Esophagus muscularis mucosa (tissue), 4 donors: ENCODE data around the gene MTCL1. TPM values are rescaled to one million over a fixed set of nuclear protein-coding genes. Genes with fewer than 3 reads are reported as not detected.

Experiments
- DNase-seq: peaks from one replicate; pipeline ENCODE4 v3.0.0-alpha.2; 2017; ENCODE audit errors: extremely low spot score
- H3K27ac ChIP-seq, 4 donors: fragments of 200-600 bp; sonication (generic); replicated peaks in 1 of 4; 1 replicate in 3 of 4; 2 replicates in 1 of 4; pipeline ENCODE4 v1.5.1; 2016 to 2019; ENCODE audit warnings: mild to moderate bottlenecking in 1 of 4
- H3K27me3 ChIP-seq, 4 donors: fragments of 200-600 bp; sonication (generic); one replicate each; pipeline versions ENCODE4 v1.5.1 to v1.6.0; 2016 to 2019
- H3K36me3 ChIP-seq, 4 donors: fragments of 200-600 bp; sonication (generic); one replicate each; pipeline ENCODE4 v1.5.1; 2016 to 2019
- H3K4me1 ChIP-seq, 4 donors: fragments of 200-600 bp; sonication (generic); one replicate each; pipeline ENCODE4 v1.5.1; 2016 to 2019
- H3K4me3 ChIP-seq, 4 donors: fragments of 200-600 bp; sonication (generic); 1 replicate in 2 of 4; 2 replicates in 2 of 4; pipeline ENCODE4 v1.5.1; 2016 to 2019; ENCODE audit warnings: mild to moderate bottlenecking in 4 of 4, moderate library complexity in 1 of 4
- H3K9me3 ChIP-seq, 4 donors: fragments of 200-600 bp; sonication (generic); 1 replicate in 3 of 4; 2 replicates in 1 of 4; pipeline ENCODE4 v1.5.1; 2016 to 2019
- CTCF ChIP-seq, 3 experiments: fragments of 200-600 bp in 2 of 3; fragments of 450-650 bp in 1 of 3; sonication (generic) in 2 of 3; IDR thresholded peaks; one replicate each; pipeline ENCODE4 v1.5.1; 2017 to 2019; ENCODE audit warnings: antibody characterized with exemption in 3 of 3, mild to moderate bottlenecking in 2 of 3, moderate library complexity in 1 of 3
- EP300 ChIP-seq: sonication (generic); formaldehyde crosslinking; IDR thresholded peaks from one replicate; pipeline ENCODE4 v1.6.1; 2017; ENCODE audit warnings: antibody characterized with exemption
- POLR2A ChIP-seq: fragments of 450-650 bp; IDR thresholded peaks from one replicate; pipeline ENCODE4 v1.6.1; 2017; ENCODE audit warnings: antibody characterized with exemption, moderate library complexity, mild to moderate bottlenecking, low read depth
- POLR2AphosphoS5 ChIP-seq, 2 donors: sonication (generic); formaldehyde crosslinking; IDR thresholded peaks; one replicate each; pipeline ENCODE4 v1.6.1; 2017; ENCODE audit warnings: antibody characterized with exemption in 2 of 2
- WGBS: methylation state at CpG from one replicate; pipeline ENCODE4 v1.1.5; 2018; 5-methylcytosine and 5-hydroxymethylcytosine counted together
- intact Hi-C: fragments of 100-400 bp; cut with DNase I; formaldehyde crosslinking; loops from one replicate; pipeline ENCODE4 v1.15.1; 2023
- total RNA-seq, 4 donors: library from RNA; depleted of rRNA; stranded (reverse); fragments of >200 nt; gene quantifications; one replicate each; pipeline versions ENCODE4 v1.1.0 to v1.2.1, GENCODE V29; 2016

MTCL1 gene
- total RNA-seq, 4 donors from 2014 or later: 32.3 to 48.0 (median 38.6) TPM

DNA sequence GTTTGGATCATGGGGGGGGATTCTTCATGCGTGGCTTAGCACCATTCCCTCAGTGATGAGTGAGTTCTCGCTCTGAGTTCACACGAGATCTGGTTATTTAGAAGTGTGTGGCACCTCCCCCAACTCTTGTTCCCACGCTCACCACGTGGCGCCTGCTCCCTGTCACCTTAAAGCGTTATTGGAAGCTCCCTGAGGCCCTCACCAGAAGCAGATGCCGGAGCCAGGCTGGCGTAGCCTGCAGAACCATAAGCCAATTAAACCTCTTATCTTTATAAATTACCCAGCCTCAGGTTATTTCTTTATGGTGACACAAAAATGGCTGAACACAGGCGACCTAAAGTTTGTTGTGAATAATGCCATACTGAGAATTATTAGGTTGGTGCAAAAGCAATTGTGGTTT lies 10.5 kb upstream of the MTCL1 start:
- intact Hi-C loops: no loop called here
- 81% methylated on average over 10 of the region's 10 CpGs for WGBS
- H3K27me3 ChIP-seq: no peaks in the 10 kb centered on the region
- H3K36me3 ChIP-seq: no peaks in the 10 kb centered on the region
- TF ChIP-seq POLR2AphosphoS5 (IDR thresholded peaks at IDR 0.05): no peak
- TF ChIP-seq POLR2A: no peak
- TF ChIP-seq EP300: no peak
- TF ChIP-seq CTCF (IDR thresholded peaks at IDR 0.05): no peak
- H3K4me1 ChIP-seq: no peaks in the 10 kb centered on the region
- peak; percentile 72 for DNase-seq
- H3K4me3 ChIP-seq: no peak overlapping the region
- no peak overlapping the region for H3K27ac ChIP-seq
- H3K9me3 ChIP-seq: no peaks in the 10 kb centered on the region

GRCh38 chr18:8695932-8696517 lies 9.3 kb upstream of the MTCL1 start:
- Histone ChIP-seq H3K36me3 (no peaks in the 10 kb centered on the region), H3K4me1 (no peaks in the 10 kb centered on the region), H3K4me3 (no peak overlapping the region), H3K27ac (no peak overlapping the region), H3K9me3 (no peaks in the 10 kb centered on the region), H3K27me3 (no peaks in the 10 kb centered on the region)
- TF ChIP-seq POLR2A (no peak), POLR2AphosphoS5 (IDR thresholded peaks at IDR 0.05) (no peak), EP300 (no peak), CTCF (IDR thresholded peaks at IDR 0.05) (no peak)
- intact Hi-C loops: loop anchor here (1.0 kb wide), 1 partner anchor 292 kb away; no protein-coding TSS in a partner anchor
- DNase-seq: peak; percentile 55
- WGBS: 74% methylated on average over 3 of the region's 3 CpGs

DNA sequence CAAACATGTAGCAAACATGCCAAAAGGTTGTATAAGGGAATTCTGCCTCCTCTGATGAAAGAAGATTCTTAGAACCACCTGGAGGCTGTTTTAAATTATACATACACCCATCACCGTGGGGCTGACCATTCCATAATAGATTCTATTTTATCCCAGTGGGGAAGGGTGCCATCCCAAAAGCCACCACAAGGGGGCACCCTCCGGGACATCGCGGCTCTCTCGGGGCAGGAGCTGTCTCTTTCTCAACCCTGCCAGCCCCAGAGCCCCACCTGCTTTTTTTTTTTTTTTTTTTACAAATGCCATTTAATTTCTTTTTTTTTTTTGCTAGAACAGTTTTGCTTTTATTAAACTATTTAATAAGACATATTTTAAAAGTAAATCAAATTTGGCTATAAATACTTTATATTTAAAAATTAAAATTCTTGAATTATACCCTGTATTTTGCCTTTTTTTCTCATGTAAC lies 8.6 kb upstream of the MTCL1 start:
- peak; percentile 96 for DNase-seq
- TF ChIP-seq CTCF (IDR thresholded peaks at IDR 0.05) (peak; percentile 89 to 93 (median 92)), POLR2AphosphoS5 (IDR thresholded peaks at IDR 0.05) (peak in 1 of 2 donors; percentile 23), POLR2A (no peak)
- Histone ChIP-seq H3K27ac (no peak overlapping the region), H3K9me3 (no peaks in the 10 kb centered on the region), H3K4me3 (no peak overlapping the region), H3K27me3 (no peaks in the 10 kb centered on the region), H3K36me3 (no peaks in the 10 kb centered on the region), H3K4me1 (peaks cover 0 to 5% (median 4%) of the 10 kb centered on the region in 4 donors)
- intact Hi-C loops: loop anchor here (1.0 kb wide), 1 partner anchor 292 kb away; no protein-coding TSS in a partner anchor
- WGBS: 0% methylated on average over 5 of the region's 5 CpGs

- Histone ChIP-seq H3K27me3 (no peaks in the 10 kb centered on the region), H3K4me1 (peaks cover 7 to 20% (median 20%) of the 10 kb centered on the region in 4 donors), H3K9me3 (no peaks in the 10 kb centered on the region), H3K27ac (no peak overlapping the region), H3K4me3 (no peak overlapping the region), H3K36me3 (no peaks in the 10 kb centered on the region)
- 90% methylated on average over 7 of the region's 7 CpGs for WGBS
- TF ChIP-seq POLR2A: no peak
- TF ChIP-seq CTCF (IDR thresholded peaks at IDR 0.05): no peak
- no peak for TF ChIP-seq POLR2AphosphoS5 (IDR thresholded peaks at IDR 0.05)
- TF ChIP-seq EP300: no peak
- intact Hi-C loops: no loop called here
- no peak for DNase-seq
Observed at GRCh38 chr18:8699126-8699525, 6.2 kb upstream of the MTCL1 start.

DNA sequence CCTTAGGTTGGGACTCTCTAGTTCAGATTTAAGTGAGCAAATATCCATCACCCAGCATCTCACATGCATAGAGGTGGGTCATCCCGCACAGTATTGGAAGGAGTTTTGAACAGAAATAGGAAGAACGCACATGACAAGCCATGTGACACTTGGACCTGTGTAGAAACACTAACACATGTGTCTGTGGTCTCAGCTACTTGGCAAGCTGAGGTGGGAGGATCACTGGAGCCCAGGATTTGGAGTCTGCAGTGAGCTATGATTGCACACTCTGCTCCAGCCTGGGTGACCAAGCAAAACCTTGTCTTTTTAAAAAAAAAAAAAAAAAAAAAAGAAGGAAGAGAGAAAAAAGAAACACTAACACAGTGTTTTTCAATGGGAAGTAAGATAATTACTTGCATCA lies 5.4 kb upstream of the MTCL1 start:
- DNase-seq: no peak
- H3K9me3 ChIP-seq: no peaks in the 10 kb centered on the region
- no peak overlapping the region for H3K4me3 ChIP-seq
- H3K27ac ChIP-seq: no peak overlapping the region
- H3K27me3 ChIP-seq: no peaks in the 10 kb centered on the region
- H3K4me1 ChIP-seq: peaks cover 13 to 27% (median 25%) of the 10 kb centered on the region in 4 donors
- intact Hi-C loops: no loop called here
- TF ChIP-seq POLR2A (no peak), CTCF (IDR thresholded peaks at IDR 0.05) (no peak), EP300 (no peak), POLR2AphosphoS5 (IDR thresholded peaks at IDR 0.05) (no peak)
- WGBS: 58% methylated on average over 2 of the region's 2 CpGs
- H3K36me3 ChIP-seq: no peaks in the 10 kb centered on the region
